ENCODE results near the gene MAD1L1.

DNA sequence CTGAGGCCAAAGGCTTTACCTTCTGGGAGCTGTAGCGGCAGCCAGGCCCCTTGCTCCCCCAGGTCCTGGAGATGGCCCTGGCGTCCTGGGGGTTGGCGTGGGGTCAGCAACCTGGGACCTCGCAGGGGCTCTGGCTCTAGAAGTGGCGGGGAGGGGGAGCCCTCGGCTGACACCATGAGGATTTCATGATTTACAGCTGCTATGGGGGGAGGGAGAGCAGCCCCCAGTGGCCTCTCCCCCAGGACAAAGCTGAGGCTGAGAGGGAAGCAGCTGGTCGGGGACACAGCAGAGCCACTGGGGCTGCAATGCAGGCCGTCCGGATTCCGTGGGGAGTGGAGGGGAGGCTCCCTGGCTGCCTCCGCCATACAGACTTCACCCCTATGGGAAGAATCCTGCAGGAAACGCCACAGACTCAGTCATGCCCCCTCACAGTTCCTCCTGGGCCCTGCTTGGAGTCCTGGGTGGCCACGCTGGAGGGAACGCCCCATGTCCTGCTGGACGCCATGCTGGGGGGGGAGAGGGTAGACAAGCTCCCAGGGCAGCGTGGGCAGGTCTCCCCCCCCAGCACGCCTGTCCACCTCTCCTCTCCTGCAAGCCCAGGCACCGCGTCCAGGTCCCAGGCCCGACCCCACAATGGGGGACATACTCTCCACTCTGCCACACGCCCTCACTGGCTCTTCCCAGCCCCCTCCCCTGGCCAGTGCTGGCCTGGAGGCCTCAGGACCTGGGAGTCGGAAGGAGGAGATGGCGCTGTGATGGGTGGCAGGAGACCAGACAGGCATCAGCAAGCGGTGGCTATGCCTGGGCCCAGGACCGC lies 319.1 kb downstream of the MAD1L1 start:
- no peak for TF ChIP-seq POLR2A (IDR thresholded peaks at IDR 0.05)
- TF ChIP-seq, protein P1, sequence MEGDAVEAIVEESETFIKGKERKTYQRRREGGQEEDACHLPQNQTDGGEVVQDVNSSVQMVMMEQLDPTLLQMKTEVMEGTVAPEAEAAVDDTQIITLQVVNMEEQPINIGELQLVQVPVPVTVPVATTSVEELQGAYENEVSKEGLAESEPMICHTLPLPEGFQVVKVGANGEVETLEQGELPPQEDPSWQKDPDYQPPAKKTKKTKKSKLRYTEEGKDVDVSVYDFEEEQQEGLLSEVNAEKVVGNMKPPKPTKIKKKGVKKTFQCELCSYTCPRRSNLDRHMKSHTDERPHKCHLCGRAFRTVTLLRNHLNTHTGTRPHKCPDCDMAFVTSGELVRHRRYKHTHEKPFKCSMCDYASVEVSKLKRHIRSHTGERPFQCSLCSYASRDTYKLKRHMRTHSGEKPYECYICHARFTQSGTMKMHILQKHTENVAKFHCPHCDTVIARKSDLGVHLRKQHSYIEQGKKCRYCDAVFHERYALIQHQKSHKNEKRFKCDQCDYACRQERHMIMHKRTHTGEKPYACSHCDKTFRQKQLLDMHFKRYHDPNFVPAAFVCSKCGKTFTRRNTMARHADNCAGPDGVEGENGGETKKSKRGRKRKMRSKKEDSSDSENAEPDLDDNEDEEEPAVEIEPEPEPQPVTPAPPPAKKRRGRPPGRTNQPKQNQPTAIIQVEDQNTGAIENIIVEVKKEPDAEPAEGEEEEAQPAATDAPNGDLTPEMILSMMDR (IDR thresholded peaks at IDR 0.05), result no peak
